CD4-positive, alpha-beta memory T cell (primary cell): ENCODE data around the gene RNF115. TPM values are rescaled to one million over a fixed set of nuclear protein-coding genes. Genes with fewer than 3 reads are reported as not detected.

Source experiments
- CTCF ChIA-PET: fragments of 350-600 bp; sonication (Branson Sonifier 250); formaldehyde crosslinking; loops from one replicate; lab custom pipeline; 2021; ENCODE audit warnings: inconsistent platforms; ENCODE audit not compliant: partially characterized antibody; lab: Charles Lee
- POLR2A ChIA-PET: fragments of 350-600 bp; sonication (Branson Sonifier 250); formaldehyde crosslinking; loops from one replicate; lab custom pipeline; 2021; ENCODE audit not compliant: partially characterized antibody; lab: Charles Lee
- DNase-seq, 5 donors: peaks; one replicate each; pipeline versions ENCODE4 v3.0.0 to v3.0.0-alpha.2; 2020 to 2022; ENCODE audit warnings: mixed read lengths in 1 of 5
- H3K27ac ChIP-seq: one replicate; pipeline ENCODE4 v1.7.0; 2013; ENCODE audit warnings: low read depth, low read length
- H3K27me3 ChIP-seq: 2 replicates; pipeline ENCODE4 v1.7.0; 2013; ENCODE audit warnings: mild to moderate bottlenecking, low read length, moderate library complexity; ENCODE audit not compliant: insufficient read depth
- H3K36me3 ChIP-seq: 2 replicates; pipeline ENCODE4 v1.7.0; 2013; ENCODE audit warnings: mild to moderate bottlenecking, low read length, moderate library complexity; ENCODE audit not compliant: insufficient read depth
- H3K4me1 ChIP-seq: 2 replicates; pipeline ENCODE4 v1.7.0; 2013; ENCODE audit warnings: mild to moderate bottlenecking, low read length, moderate library complexity; ENCODE audit not compliant: insufficient read depth
- H3K4me3 ChIP-seq, 2 donors: one replicate each; pipeline ENCODE4 v1.7.0; 2013; ENCODE audit warnings: low read length in 2 of 2, mild to moderate bottlenecking in 1 of 2
- H3K9me3 ChIP-seq, 2 donors: one replicate each; pipeline ENCODE4 v1.7.0; 2013; ENCODE audit warnings: low read length in 2 of 2, control low read depth in 1 of 2; ENCODE audit not compliant: control insufficient read depth in 1 of 2
- H3K27ac Mint-ChIP-seq, 7 donors: one replicate each; pipeline ENCODE4 v1.8.0; 2020 to 2021; ENCODE audit warnings: mixed read lengths in 7 of 7, mild to moderate bottlenecking in 6 of 7, inconsistent platforms in 3 of 7, moderate library complexity in 3 of 7
- H3K27me3 Mint-ChIP-seq, 2 donors: one replicate each; pipeline ENCODE4 v1.8.0; 2020 to 2021; ENCODE audit warnings: mixed read lengths in 2 of 2
- H3K36me3 Mint-ChIP-seq, 2 donors: one replicate each; pipeline ENCODE4 v1.8.0; 2020 to 2021; ENCODE audit warnings: mixed read lengths in 2 of 2, inconsistent platforms in 1 of 2, mild to moderate bottlenecking in 1 of 2
- H3K4me1 Mint-ChIP-seq, 4 donors: one replicate each; pipeline ENCODE4 v1.8.0; 2020 to 2021; ENCODE audit warnings: mixed read lengths in 4 of 4, mild to moderate bottlenecking in 1 of 4
- H3K4me3 Mint-ChIP-seq, 8 donors: one replicate each; pipeline ENCODE4 v1.8.0; 2020 to 2021; ENCODE audit warnings: mixed read lengths in 8 of 8, mild to moderate bottlenecking in 7 of 8, moderate library complexity in 6 of 8, inconsistent platforms in 3 of 8
- H3K9me3 Mint-ChIP-seq, 8 donors: one replicate each; pipeline ENCODE4 v1.8.0; 2020 to 2021; ENCODE audit warnings: mixed read lengths in 8 of 8, mild to moderate bottlenecking in 5 of 8, inconsistent platforms in 3 of 8, moderate library complexity in 1 of 8
- intact Hi-C: fragments of 100-400 bp; cut with micrococcal nuclease; formaldehyde crosslinking; loops from one replicate; pipeline ENCODE4 v1.15.1; 2023
- polyA plus RNA-seq, 2 donors: library from polyadenylated mRNA; unstranded; fragments of 300-500 nt; fragmentation: Illumina TruSeq; gene quantifications; one replicate each; pipeline ENCODE4 v1.2.3, GENCODE V29; 2021
- total RNA-seq, 2 experiments: library from RNA; stranded (reverse); gene quantifications; one replicate each; pipeline ENCODE4 v1.2.3, GENCODE V29; 2021

The RNF115 gene
- total and polyA plus RNA-seq, 4 experiments from 2014 or later, result 3.3 to 15.3 (median 11.4) TPM

DNA sequence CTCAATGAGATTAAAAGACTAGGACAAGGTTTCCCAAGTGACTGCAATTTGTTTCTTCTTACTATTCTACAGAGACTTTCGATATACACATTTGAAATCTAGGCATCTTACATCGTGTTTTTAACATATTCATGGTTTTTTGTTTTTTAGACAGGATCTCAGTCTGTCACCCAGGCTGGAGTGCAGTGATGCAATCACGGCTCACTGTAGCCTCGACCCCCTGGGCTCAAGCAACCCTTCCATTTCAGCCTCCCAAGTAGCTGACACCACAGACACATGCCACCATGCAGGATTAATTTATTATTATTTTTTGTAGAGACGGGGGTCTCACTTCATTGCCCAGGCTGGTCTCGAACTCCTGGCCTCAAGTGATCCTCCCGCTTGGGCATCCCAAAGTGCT lies 118.3 kb downstream of the RNF115 start:
- peaks cover under 1 to 1% of the 10 kb centered on the region in 2 donors for H3K27me3 Mint-ChIP-seq
- H3K27ac Mint-ChIP-seq, result no peak overlapping the region
- ChIA-PET CTCF (interaction anchor here (1.5 kb wide), 1 partner anchor 16 kb away, joined by 3 read pairs; no protein-coding TSS in a partner anchor), POLR2A (no interaction called here)
- Histone ChIP-seq H3K9me3 (no peaks in the 10 kb centered on the region), H3K4me1 (no peaks in the 10 kb centered on the region), H3K4me3 (no peak overlapping the region), H3K27me3 (no peaks in the 10 kb centered on the region), H3K27ac (no peak overlapping the region), H3K36me3 (no peaks in the 10 kb centered on the region)
- H3K9me3 Mint-ChIP-seq, result peaks cover 0 to 2% (median 0%) of the 10 kb centered on the region in 8 donors
- intact Hi-C loops, result no loop called here
- no peak overlapping the region for H3K4me3 Mint-ChIP-seq
- H3K36me3 Mint-ChIP-seq, result no peaks in the 10 kb centered on the region
- H3K4me1 Mint-ChIP-seq, result no peaks in the 10 kb centered on the region
- DNase-seq, result no peak

GRCh38 chr1:145702826-145703225 lies 121.1 kb downstream of the RNF115 start:
- Histone ChIP-seq H3K4me1 (no peaks in the 10 kb centered on the region), H3K4me3 (no peak overlapping the region), H3K27me3 (no peaks in the 10 kb centered on the region), H3K27ac (no peak overlapping the region), H3K9me3 (no peaks in the 10 kb centered on the region), H3K36me3 (no peaks in the 10 kb centered on the region)
- Mint-ChIP-seq H3K27ac (no peak overlapping the region), H3K4me3 (no peak overlapping the region), H3K36me3 (no peaks in the 10 kb centered on the region), H3K9me3 (no peaks in the 10 kb centered on the region), H3K27me3 (peaks cover 0 to 2% of the 10 kb centered on the region in 2 donors), H3K4me1 (no peaks in the 10 kb centered on the region)
- CTCF ChIA-PET, result interaction anchor here (1.7 kb wide), 1 partner anchor 18 kb away, joined by 4 read pairs; no protein-coding TSS in a partner anchor
- intact Hi-C loops, result no loop called here
- POLR2A ChIA-PET, result no interaction called here
- no peak for DNase-seq

DNA sequence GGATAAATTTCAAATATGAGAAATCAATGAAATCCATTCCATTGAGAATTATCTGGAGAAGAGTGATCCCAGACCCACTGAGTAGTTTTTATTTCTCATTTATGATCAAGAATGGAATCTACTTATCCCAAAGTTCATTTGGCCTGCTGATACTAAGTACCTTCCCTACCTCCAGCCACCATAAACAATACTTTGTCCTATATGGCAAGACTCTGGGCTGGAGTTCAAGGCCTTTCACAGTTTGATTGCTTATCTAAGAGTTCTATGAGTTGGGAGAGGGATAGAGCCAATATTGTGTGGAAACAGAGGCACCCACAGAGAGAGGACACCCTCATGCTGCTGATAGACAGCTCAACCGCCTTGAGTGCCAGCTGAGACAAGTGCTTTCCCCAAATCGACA lies 121.8 kb downstream of the RNF115 start:
- no peaks in the 10 kb centered on the region for H3K9me3 Mint-ChIP-seq

DNA sequence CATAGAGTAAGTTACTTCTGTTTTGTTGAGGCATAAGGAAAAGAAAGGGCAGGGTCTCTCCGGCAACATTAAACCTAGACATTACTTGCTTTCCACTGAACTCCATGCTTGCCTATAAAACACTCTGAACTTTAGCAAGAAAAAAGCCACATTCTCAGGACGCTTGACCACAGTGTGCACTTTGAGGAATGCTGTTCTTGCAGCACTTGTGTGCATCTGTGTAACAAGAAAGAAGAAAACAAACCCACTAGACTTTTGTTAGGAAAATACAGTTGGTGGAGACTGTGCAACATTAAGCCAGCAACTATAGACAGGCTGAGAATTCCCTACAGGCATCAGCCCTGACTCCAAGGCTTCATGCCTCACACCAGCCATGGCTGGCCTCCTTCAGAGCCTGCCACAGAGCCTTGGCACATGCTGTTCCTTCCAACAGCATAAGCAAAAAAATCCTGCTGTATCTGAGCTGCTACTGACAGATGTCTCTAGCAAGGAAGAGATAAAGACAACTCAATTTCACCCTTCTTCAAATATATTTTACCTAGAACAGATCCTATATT lies 122.5 kb downstream of the RNF115 start:
- ChIA-PET POLR2A (no interaction called here), CTCF (no interaction called here)
- Histone ChIP-seq H3K27me3 (no peaks in the 10 kb centered on the region), H3K9me3 (no peaks in the 10 kb centered on the region), H3K4me1 (no peaks in the 10 kb centered on the region), H3K4me3 (no peak overlapping the region), H3K36me3 (no peaks in the 10 kb centered on the region), H3K27ac (no peak overlapping the region)
- no peaks in the 10 kb centered on the region for H3K4me1 Mint-ChIP-seq
- DNase-seq, result no peak
- H3K4me3 Mint-ChIP-seq, result no peak overlapping the region
- H3K36me3 Mint-ChIP-seq, result no peaks in the 10 kb centered on the region
- no peaks in the 10 kb centered on the region for H3K9me3 Mint-ChIP-seq
- no peak overlapping the region for H3K27ac Mint-ChIP-seq
- intact Hi-C loops, result no loop called here
- peaks cover 0 to 2% of the 10 kb centered on the region in 2 donors for H3K27me3 Mint-ChIP-seq

More for the DNA sequence above, 121.8 kb downstream of the RNF115 start:
- Histone ChIP-seq H3K9me3 (no peaks in the 10 kb centered on the region), H3K4me3 (no peak overlapping the region), H3K27me3 (no peaks in the 10 kb centered on the region), H3K4me1 (no peaks in the 10 kb centered on the region), H3K36me3 (no peaks in the 10 kb centered on the region), H3K27ac (no peak overlapping the region)
- POLR2A ChIA-PET, result no interaction called here
- no peaks in the 10 kb centered on the region for H3K36me3 Mint-ChIP-seq
- no peaks in the 10 kb centered on the region for H3K4me1 Mint-ChIP-seq
- peaks cover 0 to 2% of the 10 kb centered on the region in 2 donors for H3K27me3 Mint-ChIP-seq
- no peak overlapping the region for H3K27ac Mint-ChIP-seq
- intact Hi-C loops, result no loop called here
- DNase-seq, result no peak
- CTCF ChIA-PET, result interaction anchor here (1.7 kb wide), 1 partner anchor 18 kb away, joined by 4 read pairs; no protein-coding TSS in a partner anchor
- no peak overlapping the region for H3K4me3 Mint-ChIP-seq

- Mint-ChIP-seq H3K4me1 (peaks cover 0 to 5% (median 2%) of the 10 kb centered on the region in 4 donors), H3K9me3 (no peaks in the 10 kb centered on the region), H3K4me3 (no peak overlapping the region), H3K27ac (no peak overlapping the region), H3K27me3 (peaks cover 0 to 2% of the 10 kb centered on the region in 2 donors), H3K36me3 (no peaks in the 10 kb centered on the region)
- Histone ChIP-seq H3K9me3 (no peaks in the 10 kb centered on the region), H3K4me3 (no peak overlapping the region), H3K27me3 (no peaks in the 10 kb centered on the region), H3K4me1 (no peaks in the 10 kb centered on the region), H3K27ac (no peak overlapping the region), H3K36me3 (no peaks in the 10 kb centered on the region)
- intact Hi-C loops, result no loop called here
- ChIA-PET CTCF (no interaction called here), POLR2A (no interaction called here)
- no peak for DNase-seq
Measured at GRCh38 chr1:145696630-145696960, 127.3 kb downstream of the RNF115 start.

DNA sequence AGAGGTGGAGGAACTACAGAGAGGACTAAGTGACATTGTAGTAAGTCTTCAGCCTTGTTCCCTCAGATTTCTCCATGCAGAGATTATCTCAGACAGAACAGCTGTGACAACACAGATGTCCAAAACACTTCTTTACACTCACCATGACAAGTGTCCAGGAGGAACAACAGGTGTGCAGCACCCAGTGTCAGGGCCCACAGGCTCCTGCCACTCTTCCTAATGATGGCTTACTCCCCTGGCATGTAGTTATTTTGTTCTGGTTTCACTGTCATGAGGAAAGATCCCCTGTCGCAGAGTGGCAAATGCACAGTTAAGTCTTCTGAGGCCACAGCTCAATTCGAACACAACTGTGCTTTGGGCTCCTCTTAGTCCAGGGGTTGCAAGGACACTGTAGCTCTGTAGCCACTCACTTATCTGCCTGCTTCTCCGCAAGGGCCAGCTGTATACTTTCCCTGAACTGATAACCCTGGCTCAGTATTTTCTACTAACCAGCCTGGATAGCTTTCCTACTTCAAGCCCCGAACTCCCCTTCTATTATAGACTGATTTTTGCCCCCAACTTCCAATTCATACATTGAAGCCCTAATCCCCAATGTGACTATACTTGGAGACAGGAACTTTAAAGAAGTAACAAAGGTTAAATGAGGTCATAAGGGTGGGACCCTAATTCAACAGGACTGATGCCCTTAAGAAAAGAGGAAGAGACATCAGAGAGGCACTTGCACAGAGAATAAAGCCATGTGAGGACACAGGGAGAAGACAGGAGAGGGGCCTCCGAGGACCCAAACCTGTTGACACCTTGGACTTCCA lies 127.9 kb downstream of the RNF115 start:
- intact Hi-C loops, result no loop called here
- POLR2A ChIA-PET, result no interaction called here

DNA sequence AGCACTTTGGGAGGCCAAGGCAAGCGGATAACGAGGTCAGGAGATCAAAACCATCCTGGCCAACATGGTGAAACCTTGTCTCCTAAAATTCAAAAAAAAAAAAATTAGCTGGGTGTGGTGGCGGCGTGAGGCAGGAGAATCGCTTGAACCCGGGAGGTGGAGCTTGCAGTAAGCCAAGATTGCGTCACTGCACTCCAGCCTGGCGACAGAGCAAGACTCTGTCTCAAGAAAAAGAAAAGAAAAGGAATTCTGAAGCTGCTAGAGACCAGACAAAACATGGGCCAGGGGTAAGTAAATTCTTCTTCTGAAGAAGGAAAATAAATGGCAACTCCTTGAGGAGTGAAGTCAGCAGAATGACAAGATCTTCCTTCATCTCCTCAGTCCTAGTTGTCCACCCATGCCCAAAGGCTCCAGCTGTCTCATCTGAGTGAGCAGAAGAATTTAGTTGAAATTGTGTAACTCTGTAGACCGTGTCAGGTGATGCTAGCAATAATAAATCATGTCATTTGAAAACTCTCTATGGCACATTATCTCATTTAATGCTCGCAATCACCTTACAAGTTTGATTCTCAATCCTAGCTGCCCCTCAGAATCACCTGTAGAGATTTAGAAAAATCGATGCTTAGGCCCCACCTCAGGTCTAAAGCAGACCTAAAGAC lies 131.0 kb downstream of the RNF115 start:
- Mint-ChIP-seq H3K36me3 (no peaks in the 10 kb centered on the region), H3K4me1 (peaks cover 18 to 41% (median 30%) of the 10 kb centered on the region in 4 donors), H3K4me3 (no peak overlapping the region), H3K9me3 (no peaks in the 10 kb centered on the region), H3K27me3 (no peaks in the 10 kb centered on the region), H3K27ac (no peak overlapping the region)
- intact Hi-C loops, result no loop called here
- H3K9me3 ChIP-seq, result no peaks in the 10 kb centered on the region
- H3K27me3 ChIP-seq, result no peaks in the 10 kb centered on the region
- H3K4me3 ChIP-seq, result no peak overlapping the region
- DNase-seq, result no peak
- CTCF ChIA-PET, result interaction anchor here (0.7 kb wide), 1 partner anchor 14 kb away, joined by 3 read pairs; the partner anchor contains the start of gene PDZK1
- POLR2A ChIA-PET, result no interaction called here
- H3K27ac ChIP-seq, result no peak overlapping the region
- no peaks in the 10 kb centered on the region for H3K36me3 ChIP-seq
- H3K4me1 ChIP-seq, result peaks cover 27% of the 10 kb centered on the region

More for the DNA sequence above, 127.9 kb downstream of the RNF115 start:
- H3K36me3 ChIP-seq, result no peaks in the 10 kb centered on the region
- Mint-ChIP-seq H3K36me3 (no peaks in the 10 kb centered on the region), H3K4me1 (peaks cover under 1 to 10% (median 5%) of the 10 kb centered on the region in 4 donors), H3K4me3 (no peak overlapping the region), H3K9me3 (no peaks in the 10 kb centered on the region), H3K27ac (no peak overlapping the region), H3K27me3 (peaks cover 0 to 2% of the 10 kb centered on the region in 2 donors)
- no peaks in the 10 kb centered on the region for H3K9me3 ChIP-seq
- DNase-seq, result no peak
- H3K27ac ChIP-seq, result no peak overlapping the region
- no peak overlapping the region for H3K4me3 ChIP-seq
- CTCF ChIA-PET, result no interaction called here
- peaks cover 4% of the 10 kb centered on the region for H3K4me1 ChIP-seq
- no peaks in the 10 kb centered on the region for H3K27me3 ChIP-seq
